T follicular helper cell (primary cell): ENCODE results near the gene MIER3.
A peak's percentile ranks its signal among the peaks of the same experiment; 100 is the strongest.
"Not testable (repeated sequence)": the region's sequence is repeated elsewhere in the genome, so short reads cannot be mapped to it uniquely, and the experiment has no call there.

Experiments used
- DNase-seq: peaks from one replicate; pipeline ENCODE4 v3.0.0-alpha.2; 2020; ENCODE audit warnings: low read depth
- total RNA-seq, 2 experiments: gene quantifications; one replicate each; lab custom pipeline; 2026; lab: John Stamatoyannopoulos, UW

The MIER3 gene
- total RNA-seq: 48.5 to 51.3 reads per million in 2 experiments

- peak; percentile 68 for DNase-seq
Measured at GRCh38 chr5:56951946-56952691, at the start of gene MIER3. MIER3 (minus strand) TSS chr5:56952123; CDS start chr5:56952102, 21 bp downstream.

GRCh38 chr5:56995596-56995995 lies 43.7 kb upstream of the MIER3 start:
- DNase-seq: no peak

DNA sequence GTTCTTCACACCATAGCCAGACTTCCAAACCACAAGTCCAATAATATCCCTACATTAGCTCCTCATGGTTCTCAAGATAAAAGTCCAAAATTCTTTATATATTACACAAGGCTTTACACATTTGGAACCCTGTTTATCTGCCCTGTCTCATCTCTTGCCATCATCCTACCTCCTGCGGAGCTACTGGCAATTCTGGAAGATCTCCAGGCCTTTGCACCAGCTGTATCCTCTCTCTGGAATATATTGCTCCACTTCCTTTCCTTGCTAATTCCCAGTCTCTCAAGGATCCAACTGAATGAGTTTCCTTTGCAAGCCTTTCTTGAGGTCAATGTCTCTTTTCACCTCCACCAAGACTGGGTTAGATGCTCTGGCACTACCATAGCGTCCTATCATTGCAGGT lies 41.3 kb upstream of the MIER3 start:
- DNase-seq: no peak

DNA sequence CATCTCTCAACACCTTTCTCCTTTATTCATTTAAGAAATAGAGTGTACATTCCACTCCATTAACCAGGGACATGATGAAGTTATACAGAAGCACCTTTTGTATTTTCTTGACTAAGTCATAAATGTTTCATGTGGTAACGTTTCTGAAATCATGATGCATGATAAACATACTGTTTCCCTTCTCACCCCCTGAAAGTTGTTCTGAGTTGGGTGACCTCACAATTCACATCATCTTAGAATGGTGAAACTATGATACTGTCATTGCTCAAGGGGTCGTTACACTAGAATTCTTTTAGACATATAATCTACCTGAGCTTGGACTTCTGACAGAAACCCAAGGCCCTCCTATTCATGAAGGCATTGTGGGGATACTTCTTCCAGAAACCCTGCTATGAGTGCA lies 37.8 kb upstream of the MIER3 start:
- no peak for DNase-seq

GRCh38 chr5:56988490-56988889 lies 36.6 kb upstream of the MIER3 start:
- no peak for DNase-seq

GRCh38 chr5:56987171-56987570 lies 35.2 kb upstream of the MIER3 start:
- no peak for DNase-seq

DNA sequence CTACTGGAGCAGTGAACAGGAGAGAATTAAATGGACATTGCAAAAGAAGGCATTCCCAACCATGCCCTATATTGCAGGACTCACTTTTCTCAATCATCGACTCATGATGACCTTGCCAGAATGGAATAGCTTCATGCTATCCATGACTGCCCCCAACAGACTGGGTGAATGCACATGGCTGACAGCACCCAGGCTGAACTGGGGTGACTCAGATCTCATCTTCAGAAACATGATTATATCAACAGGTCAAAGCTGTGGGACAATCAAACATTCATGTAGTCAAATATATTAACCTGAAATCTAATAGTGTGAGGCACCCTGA lies 34.7 kb upstream of the MIER3 start:
- DNase-seq: no peak

GRCh38 chr5:56985936-56986625 lies 34.2 kb upstream of the MIER3 start:
- DNase-seq: no peak

GRCh38 chr5:56984445-56984844 lies 32.5 kb upstream of the MIER3 start:
- no peak for DNase-seq

DNA sequence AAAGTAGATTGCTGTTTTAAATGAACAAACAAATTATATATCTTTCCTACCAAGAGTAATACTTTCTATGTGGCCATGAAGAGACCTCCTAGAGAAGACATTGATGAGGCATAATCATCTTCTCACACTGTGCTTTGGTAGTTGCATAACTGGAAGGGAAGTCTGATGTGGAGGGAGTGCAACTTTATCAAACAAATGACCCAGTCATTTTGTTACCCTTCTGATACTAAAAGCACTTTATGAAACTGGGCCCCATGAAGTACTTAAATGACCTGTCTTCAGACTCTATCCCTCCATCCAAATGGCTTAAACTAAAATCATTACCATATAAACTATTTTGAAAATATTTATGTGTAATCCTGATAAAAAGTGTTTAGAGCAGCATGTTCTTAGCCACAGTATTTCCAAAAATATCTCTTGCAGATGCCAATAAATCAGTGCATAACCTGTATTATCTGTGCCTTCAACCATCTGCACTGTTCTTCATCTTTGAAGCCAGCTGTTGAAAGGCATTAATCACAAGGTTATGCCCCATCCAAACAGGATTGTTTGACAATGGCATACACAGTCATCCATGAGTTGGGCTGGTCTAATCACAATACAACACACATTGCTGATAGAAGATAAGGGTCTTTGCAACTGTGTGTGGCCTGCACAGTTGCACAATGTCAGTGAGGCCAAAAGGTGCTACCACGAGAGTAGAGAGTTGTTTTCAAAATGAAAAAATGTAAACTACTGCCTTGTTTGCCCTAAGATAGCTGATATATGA lies 31.9 kb upstream of the MIER3 start:
- DNase-seq: no peak

- no peak for DNase-seq
Measured at GRCh38 chr5:56981548-56982315, 29.8 kb upstream of the MIER3 start.

DNA sequence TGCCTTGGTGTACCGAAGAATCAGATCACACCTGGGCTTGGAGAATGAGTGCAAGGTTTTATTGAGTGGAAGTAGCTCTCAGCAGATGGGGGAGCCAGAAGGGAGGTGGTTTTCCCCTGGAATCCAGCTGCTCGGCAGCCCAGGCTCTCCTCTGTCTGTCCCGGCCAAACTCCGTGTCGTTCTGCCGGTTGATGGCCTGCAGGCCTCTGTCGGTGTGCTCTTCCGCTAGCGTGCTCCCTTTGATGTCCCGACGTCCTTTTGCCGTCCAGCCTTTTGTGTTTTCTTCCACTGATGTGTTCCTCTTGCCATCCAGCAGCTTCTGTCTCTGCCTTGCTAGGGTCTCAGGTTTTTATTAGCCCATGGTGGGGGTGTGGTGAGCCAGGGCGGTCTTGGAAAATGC lies 28.0 kb upstream of the MIER3 start:
- no peak for DNase-seq

DNA sequence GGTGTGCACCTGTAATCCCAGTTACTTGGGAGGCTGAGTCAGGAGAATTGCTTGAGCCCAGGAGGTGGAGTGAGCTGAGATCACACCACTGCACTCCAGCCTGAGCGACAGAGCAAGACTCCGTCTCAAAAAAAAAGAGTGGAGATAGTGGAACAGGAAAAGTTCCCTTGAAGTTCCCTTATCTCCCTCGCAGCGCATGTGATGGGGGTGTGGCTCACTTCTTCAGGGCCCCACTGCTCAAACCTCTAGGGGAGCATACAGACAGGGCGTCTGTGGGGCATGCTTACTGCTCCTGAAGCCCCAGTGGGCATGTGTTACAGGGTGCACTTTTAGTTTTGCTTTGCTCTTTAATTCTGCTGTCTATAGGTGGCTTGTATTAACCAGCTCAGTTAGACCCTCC lies 27.6 kb upstream of the MIER3 start:
- DNase-seq: not testable (repeated sequence)

DNA sequence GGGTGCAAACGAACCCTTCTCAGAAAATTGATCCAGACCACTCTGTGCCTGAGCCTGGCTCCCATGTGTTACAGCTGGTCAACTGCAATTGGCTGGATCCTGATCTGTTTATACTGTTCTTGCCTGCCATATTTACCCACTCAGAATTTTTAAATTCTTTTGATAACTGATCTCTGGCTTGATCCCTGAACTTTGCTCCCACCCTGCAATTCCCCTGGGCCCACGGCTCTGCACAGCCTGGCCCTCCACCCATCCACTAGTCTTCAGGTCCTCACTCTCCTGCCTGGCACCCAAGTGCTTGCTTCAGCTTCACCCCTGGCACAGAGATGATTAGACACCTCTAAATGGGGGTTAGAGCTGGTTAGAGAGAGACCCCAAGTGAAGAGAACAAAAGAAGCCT lies 25.9 kb upstream of the MIER3 start:
- no peak for DNase-seq

- DNase-seq: no peak
Measured at GRCh38 chr5:56977021-56977420, 25.1 kb upstream of the MIER3 start.

- DNase-seq: no peak
Measured at GRCh38 chr5:56974241-56974640, 22.3 kb upstream of the MIER3 start.

DNA sequence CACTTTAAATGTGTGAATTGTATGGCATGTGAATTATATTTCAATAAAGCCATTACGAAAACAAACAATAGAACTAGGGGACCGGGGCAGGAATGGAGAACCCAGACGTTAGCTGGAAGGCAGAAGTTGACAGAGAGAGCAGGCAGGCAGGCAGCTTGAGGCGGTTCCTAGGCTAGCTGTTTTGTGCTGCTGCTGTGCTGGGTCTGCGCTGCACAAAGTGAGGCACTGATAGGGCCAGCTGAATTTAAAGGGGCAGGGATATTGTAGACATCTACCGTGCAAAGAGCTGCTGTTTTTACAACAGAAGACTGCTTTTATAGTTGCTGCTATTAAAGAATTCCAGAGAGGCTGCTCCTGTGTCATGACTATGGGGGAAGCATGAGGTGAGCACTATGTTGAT lies 21.6 kb upstream of the MIER3 start:
- DNase-seq: no peak

- DNase-seq: no peak
Measured at GRCh38 chr5:56971275-56971674, 19.4 kb upstream of the MIER3 start.

GRCh38 chr5:56964173-56964572 lies 12.2 kb upstream of the MIER3 start:
- DNase-seq: no peak

- no peak for DNase-seq
Measured at GRCh38 chr5:56963246-56963645, 11.3 kb upstream of the MIER3 start.

GRCh38 chr5:56962286-56962685 lies 10.4 kb upstream of the MIER3 start:
- DNase-seq: no peak

GRCh38 chr5:56961746-56962145 lies 9.8 kb upstream of the MIER3 start:
- DNase-seq: no peak
